HT-29 (cell line): ENCODE data around the gene TRERF1. TPM values are rescaled to one million over a fixed set of nuclear protein-coding genes. Genes with fewer than 3 reads are reported as not detected.
"Not testable (repeated sequence)": the region's sequence is repeated elsewhere in the genome, so short reads cannot be mapped to it uniquely, and the experiment has no call there.

Experiments used
- DNase-seq: peaks from one replicate; pipeline ENCODE4 v3.0.0-alpha.2; 2015; ENCODE audit warnings: low spot score
- total RNA-seq: library from RNA; depleted of rRNA; stranded (reverse); fragments of >200 nt; shearing (Covaris generic); gene quantifications from 2 replicates; pipeline ENCODE4 v1.2.3, GENCODE V29; 2014

The TRERF1 gene
- total RNA-seq, 1 experiment from 2014 or later, result 6.8 TPM

DNA sequence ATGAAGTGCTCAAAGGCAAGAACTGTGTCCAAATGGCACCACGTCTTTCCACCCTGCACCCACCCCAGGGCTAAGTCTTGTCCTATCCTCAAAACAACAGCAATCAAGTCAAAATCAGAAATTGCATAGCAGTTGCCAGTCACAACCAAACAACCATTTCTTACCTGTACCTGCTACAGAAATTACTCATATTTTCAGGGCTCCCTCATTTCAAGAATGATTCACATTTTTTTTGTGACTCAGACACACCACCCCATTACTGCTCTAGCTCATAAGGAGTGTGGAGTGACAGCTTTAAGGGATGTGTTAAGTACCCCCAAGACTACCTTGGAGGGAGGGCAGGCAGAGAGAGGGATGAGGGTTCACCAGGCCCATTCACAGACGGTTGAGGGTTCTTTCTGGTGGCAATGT, 111.7 kb downstream of the TRERF1 start:
- DNase-seq, result no peak

DNA sequence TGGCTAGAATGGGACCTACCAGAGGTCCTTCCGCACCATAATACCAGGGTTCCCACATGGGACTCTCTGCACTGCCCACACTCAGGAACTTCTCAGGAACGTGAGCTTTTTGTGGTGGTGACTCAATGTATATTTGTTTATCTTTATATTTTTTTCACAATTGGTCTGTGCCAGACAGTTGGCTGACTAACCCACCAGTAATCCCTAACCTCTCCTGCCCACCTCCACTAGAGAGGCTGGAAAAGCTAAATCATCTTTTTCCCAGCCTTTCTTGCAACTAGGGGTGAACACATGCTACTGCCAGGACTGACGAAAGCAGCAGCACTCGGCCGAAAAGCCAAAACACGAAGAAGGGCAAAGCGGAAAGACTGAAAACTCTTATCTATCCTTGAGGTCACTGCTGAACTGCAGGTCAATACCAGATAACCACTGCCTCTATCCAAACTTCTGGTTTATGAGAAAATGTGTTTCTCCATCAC, 112.9 kb downstream of the TRERF1 start:
- DNase-seq, result no peak

DNA sequence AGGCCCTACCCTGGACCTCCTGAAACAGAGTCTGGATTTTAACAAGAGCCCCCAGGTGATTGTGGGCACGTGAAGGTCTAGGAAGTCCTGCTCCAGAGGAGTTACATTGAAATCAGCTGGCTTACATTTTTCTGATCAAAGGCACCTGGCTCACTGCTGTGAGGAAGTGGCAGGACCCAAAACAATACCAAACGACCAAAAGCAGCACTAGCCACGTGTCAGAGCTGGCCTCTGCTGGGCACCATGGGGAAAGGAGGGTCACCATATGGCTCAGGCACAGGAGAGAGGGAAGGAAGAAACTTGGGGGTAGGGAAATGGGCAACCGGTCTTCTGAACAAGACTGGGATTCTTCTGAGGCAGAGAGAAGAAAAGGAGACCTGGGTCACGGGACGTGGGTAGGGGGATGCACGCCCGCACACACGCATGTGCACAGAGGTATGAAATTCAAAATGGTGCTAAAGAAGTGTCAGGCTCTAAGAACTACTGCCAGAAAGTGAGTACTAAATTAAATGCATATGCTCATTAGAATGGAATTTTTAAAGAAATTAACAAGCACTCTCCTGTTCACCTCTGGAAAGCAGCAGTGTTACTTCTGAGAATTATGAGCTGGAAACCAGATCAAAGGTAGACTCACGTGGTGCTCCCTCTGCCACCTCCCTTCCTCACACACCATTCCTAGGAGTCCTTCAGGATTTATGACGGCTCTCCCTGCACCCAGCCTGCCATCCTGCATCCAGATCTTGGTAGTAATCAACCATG, 113.6 kb downstream of the TRERF1 start:
- DNase-seq, result peak; percentile 40

GRCh38 chr6:42336431-42336830, 115.3 kb downstream of the TRERF1 start:
- DNase-seq, result no peak

GRCh38 chr6:42335896-42336295, 115.8 kb downstream of the TRERF1 start:
- DNase-seq, result no peak

DNA sequence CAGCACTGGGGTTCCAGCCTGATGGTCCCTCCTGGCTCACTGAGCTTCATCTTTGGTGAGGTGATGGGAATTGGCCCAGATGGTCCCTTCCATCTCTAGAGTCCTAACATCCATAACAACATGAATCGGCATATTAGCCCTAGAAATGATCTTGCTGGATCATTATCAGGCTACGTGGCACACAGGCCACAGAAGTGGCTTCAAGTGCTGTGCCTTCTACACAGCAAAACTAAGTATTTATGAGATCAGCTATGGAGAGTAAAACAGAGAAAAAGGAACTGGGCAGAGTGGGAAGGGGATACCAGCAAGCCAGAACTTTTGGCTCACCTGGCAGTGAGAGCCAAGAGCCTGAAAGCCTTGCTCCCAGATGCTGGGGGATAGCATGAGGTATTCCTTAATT, 116.9 kb downstream of the TRERF1 start:
- no peak for DNase-seq

DNA sequence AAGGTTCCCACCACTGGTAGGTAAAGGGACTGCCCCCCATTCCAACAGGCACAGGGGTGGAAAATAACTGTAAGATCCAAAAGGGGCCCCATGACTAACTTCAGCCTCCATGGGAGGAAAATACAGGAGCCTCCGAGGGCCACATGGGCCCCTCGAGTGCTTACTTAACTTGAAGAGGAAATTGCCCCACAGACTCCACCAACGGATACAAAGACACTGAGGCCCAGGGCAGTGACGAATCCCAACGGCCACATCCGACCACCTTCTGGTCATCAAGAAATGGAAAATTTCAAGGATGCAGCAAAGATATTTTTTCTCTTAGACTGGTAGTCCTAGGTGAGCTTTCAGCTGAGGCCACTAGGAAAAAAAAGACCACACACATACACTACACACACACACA, 118.1 kb downstream of the TRERF1 start:
- no peak for DNase-seq

- DNase-seq, result no peak
Measured at GRCh38 chr6:42332916-42333315, 118.8 kb downstream of the TRERF1 start.

DNA sequence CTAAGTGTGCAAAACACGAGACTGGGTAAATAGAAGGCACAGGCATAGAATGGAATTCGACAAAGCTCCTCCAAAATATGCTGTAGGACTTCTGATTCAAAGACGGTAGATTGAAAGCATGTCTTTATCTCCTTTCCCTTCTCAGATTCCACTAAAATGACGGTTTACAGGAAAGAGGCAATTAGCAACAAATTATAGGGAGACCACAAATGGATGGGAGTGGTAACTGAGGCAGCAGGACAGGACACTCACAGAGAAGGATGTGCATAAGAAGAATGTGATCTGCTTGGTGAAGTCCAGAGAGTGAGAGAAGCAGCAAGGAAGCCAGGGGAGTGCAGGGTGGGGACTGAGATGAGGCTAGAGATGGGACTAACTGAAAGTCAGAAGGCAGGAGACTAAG, 120.7 kb downstream of the TRERF1 start:
- no peak for DNase-seq

DNA sequence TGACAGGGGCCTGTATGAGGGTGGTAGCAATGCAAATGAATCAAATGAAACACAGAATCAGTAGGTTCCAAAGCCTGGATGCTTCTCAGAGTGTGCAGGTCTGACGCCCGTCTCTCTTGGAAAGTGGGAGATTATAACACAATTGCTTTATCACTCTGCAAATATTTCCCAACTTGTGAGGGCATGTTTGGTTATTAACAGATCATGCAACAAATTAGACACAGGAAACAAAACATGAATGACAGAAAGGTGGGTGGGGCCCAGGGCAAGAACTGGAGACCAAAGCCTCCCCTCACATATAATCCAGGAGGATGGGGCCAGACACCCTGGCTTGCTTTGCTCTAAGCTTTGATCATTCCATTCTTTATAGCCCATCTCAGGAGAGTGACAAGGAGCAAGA, 125.5 kb downstream of the TRERF1 start:
- DNase-seq, result no peak

DNA sequence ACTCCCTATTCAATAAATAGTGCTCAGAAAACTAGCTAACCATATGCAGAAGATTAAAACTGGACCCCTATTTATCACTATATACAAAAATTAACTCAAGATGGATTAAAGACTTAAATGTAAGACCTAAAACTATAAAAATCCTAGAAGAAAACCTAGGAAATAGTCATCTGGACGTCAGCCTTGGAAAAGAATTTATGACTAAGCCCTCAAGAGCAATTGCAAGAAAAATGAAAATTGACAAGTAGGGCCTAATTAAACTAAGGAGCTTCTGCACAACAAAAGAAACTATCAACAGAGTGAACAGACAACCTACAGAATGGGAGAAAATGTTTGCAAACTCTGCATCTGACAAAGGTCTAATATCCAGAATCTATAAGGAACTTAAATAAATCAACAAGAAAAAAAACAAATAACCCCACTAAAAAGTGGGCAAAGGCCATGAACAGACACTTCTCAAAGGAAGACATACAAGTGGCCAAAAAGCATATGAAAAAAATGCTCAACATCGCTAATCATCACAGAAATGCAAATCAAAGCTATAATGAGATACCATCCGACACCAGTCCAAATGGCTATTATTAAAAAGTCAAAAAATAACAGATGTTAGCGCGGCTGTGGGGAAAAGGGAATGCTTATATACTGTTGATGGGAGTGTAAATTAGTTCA, 126.9 kb downstream of the TRERF1 start:
- DNase-seq, result not testable (repeated sequence)

- no peak for DNase-seq
Measured at GRCh38 chr6:42322676-42323075, 129.1 kb downstream of the TRERF1 start.

DNA sequence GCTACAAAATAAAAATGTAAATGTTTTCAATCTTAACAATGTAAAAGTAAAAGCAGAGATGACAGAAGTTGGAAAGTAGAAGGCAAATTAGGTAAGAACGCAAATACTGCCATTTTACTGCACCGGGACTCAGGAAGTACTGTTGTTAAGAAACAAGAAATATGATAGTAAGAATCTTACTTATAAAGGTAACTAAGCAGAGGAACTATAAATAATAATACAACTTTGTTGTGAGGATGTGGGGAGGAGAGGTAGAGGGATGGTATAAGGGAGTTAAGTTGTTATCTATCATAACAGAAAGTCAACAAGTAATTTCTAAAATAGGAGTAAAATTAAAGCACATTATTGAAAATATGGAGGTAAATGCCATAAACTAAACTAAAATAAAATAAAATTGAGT, 129.8 kb downstream of the TRERF1 start:
- no peak for DNase-seq

GRCh38 chr6:42320762-42321161, 131.0 kb downstream of the TRERF1 start:
- no peak for DNase-seq

- no peak for DNase-seq
Measured at GRCh38 chr6:42318480-42318879, 133.2 kb downstream of the TRERF1 start.

DNA sequence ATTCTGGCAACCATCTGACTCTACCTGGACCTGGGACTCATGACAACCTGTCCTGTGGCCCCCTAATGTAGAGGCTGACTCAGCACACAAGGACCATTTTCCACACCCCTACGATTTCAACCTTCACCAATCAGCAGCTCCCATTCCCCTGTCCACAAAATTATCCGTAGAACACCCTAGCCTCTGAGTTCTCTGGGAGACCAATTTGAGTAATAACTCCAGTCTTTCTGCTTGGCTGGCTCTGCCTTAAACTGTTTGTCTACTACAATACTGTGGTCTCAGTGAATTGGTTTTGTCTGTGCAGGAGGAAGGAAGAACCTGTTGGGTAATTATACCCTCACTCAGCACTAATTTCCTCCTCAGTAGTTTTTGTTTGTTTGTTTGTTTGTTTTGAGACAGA, 134.7 kb downstream of the TRERF1 start:
- no peak for DNase-seq

DNA sequence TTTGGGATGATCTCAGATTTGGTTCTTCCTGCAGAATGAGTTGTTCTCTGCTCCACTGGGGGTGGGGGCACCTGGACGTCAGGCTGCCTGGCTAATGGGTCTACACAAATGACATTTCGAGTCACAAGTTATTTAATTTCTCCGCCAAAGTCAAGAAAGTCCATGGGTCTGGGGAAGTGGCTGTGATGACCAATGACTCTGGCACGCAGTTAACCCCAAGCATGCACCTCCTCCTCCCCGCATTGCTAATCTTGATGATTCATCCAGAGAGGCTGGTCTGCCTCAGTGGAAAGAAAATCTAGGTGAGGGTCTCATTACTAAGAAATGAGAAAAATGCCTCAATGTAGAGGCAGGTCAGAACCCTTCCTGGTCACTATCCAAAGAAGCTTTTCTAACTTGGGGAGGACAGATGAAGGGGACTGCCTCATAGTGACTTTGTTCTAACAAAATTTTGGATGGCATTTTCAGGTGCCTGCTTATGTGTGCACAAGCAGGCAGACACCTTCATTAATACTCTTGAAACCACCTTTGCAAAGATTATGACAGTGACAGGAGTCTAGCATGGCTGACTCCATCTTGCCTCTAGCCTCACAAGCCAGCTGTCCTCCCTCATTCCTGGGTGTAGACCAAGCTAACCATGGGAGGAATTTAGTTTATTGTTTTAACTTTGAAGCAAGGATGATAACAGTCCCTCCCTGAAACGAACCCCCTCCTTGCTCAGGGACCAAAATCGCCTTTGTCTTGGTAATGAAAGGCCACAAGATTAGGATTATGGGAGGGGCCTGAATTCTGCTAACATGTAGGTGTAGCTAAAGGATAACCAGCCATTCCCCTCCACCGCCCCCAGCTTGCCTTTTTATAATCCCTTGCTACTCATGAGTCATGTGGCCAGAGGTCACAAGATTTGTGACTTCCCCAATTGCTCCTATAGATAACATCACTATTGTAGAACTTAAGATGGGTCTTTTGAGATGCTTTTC, 135.4 kb downstream of the TRERF1 start:
- peak; percentile 82 for DNase-seq

GRCh38 chr6:42315259-42315990, 136.3 kb downstream of the TRERF1 start:
- no peak for DNase-seq

DNA sequence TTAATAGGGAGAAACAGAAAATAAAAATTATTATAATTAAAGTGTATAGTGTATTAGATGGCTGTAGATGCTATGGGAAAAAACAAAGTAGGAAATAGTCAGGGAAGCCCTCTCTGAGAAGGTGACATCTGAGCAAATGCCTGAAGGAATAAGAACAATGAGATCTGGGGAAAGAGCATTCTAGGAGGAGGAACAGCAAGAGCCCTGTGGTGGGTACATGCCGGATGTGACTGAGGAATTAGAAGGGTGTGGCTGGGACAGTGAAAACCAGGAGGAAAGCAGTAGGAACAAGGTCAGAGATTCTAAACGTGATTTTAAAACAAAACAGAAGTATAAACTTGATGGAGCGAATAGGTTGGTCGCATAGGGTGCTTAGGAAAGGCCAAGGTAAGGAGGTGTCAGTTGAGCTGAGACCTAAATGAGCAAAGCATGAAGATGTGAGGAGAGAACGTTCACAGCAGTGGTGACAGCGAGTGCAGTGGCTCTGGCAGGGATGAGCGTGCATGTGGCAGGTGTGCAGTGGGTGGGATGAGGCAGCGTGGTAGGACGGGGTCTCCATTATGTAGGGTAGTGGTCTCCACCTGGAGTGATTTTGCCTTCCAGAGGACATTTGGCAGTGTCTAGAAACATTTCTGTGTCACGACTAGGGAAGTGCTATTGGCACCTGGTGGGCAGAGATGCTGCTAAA, 137.0 kb downstream of the TRERF1 start:
- DNase-seq, result no peak

DNA sequence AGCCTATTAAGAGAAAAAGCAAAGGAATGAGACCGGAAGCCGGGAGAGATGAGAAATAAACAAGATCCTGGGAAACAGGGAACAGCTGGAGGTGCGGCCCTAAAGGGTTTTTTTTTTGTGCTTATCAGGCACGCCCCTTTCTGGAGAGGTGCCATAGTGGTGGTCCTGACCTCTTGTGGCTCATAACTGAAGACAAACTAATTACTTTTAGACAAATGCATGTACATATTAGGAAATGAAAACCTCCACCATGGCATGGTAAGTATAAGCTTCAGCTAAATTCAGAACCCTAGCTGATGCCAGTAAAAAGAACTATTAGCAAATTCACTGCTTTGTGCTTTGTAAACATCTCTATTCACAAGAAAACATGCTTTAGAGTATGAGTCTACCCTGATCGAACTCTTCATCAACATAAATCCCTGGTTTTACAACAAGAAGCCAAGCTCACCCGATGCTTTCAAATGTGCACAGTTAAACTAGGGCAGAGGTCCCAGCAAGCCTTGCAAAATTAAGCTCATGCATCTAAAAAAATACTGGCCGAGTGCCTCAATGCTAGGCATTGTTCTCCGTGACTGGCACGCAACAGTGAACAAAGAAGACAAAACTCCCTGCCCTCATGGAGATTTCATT, 137.7 kb downstream of the TRERF1 start:
- DNase-seq, result no peak
